ENCODE results near the gene GRK2. TPM values are rescaled to one million over a fixed set of nuclear protein-coding genes. Genes with fewer than 3 reads are reported as not detected.

GRK2 gene
- polyA plus RNA-seq, 1 donor (not counting 4 experiments of a cell fraction or from before 2014, with no cell fraction given) = 21.1 TPM

- Histone ChIP-seq H3K9me3 (ENCODE audit: control insufficient read depth, low read depth, low read length) (no peaks in the 10 kb centered on the region), H3K27me3 (ENCODE audit: control insufficient read depth, extremely low read depth, insufficient read depth, low read length) (no peaks in the 10 kb centered on the region), H2AFZ (ENCODE audit: control insufficient read depth, low read length) (peak overlapping the region; percentile 30), H3K9ac (ENCODE audit: control insufficient read depth, extremely low read depth, insufficient read depth, low read length) (peak overlapping the region; percentile 77), H3K36me3 (ENCODE audit: control insufficient read depth in 2 of 2, extremely low read depth in 1 of 2, insufficient read depth in 2 of 2, low read length in 2 of 2) (peaks cover 0 to 24% of the 10 kb centered on the region in 2 experiments), H3K27ac (ENCODE audit: control insufficient read depth, insufficient read depth, low read length) (peak overlapping the region; percentile 97), H4K20me1 (ENCODE audit: control insufficient read depth, extremely low read depth, insufficient read depth, low read length) (no peaks in the 10 kb centered on the region), H3K79me2 (ENCODE audit: control insufficient read depth, insufficient read depth, low read length) (no peaks in the 10 kb centered on the region), H3K4me2 (ENCODE audit: control insufficient read depth, extremely low read depth, insufficient read depth, low read depth, low read length) (peak overlapping the region; percentile 82), H3K4me1 (ENCODE audit: control insufficient read depth, extremely low read depth, insufficient read depth, low read length) (peaks cover 48% of the 10 kb centered on the region), H3K9me1 (ENCODE audit: control insufficient read depth, extremely low read depth, insufficient read depth, low read length) (no peaks in the 10 kb centered on the region), H3K4me3 (ENCODE audit: control insufficient read depth in 2 of 3, extremely low read depth in 1 of 3, insufficient read depth in 2 of 3, low read depth in 1 of 3, low read length in 3 of 3) (peak overlapping the region in 2 of 3 experiments; percentile 49 to 55)
- TF ChIP-seq EZH2 (IDR thresholded peaks at IDR 0.05; ENCODE audit: low read length) (no peak), CTCF (optimal IDR thresholded peaks at IDR 0.05 in 1 of 3, IDR thresholded peaks at IDR 0.05 in 1 of 3, conservative IDR thresholded peaks at IDR 0.05 in 1 of 3; ENCODE audit: extremely low read depth in 1 of 3, insufficient read depth in 2 of 3, low read length in 3 of 3) (no peak)
- dilution Hi-C loops (cut with MboI; ENCODE audit: extremely low pct_ligation_motif_present, low sequenced_read_pairs) = no loop called here
- DNase-seq (ENCODE audit: low read depth, low spot score) = no peak
- no peak for FAIRE-seq
These were observed 44.8 kb downstream of the GRK2 start for GRCh38 chr11:67311051-67311555.

- Histone ChIP-seq H3K9ac (ENCODE audit: control insufficient read depth, extremely low read depth, insufficient read depth, low read length) (peak overlapping the region; percentile 77), H2AFZ (ENCODE audit: control insufficient read depth, low read length) (no peak overlapping the region), H3K4me1 (ENCODE audit: control insufficient read depth, extremely low read depth, insufficient read depth, low read length) (peaks cover 51% of the 10 kb centered on the region), H3K9me3 (ENCODE audit: control insufficient read depth, low read depth, low read length) (no peaks in the 10 kb centered on the region), H3K27ac (ENCODE audit: control insufficient read depth, insufficient read depth, low read length) (peak overlapping the region; percentile 97), H3K4me3 (ENCODE audit: control insufficient read depth in 2 of 3, extremely low read depth in 1 of 3, insufficient read depth in 2 of 3, low read depth in 1 of 3, low read length in 3 of 3) (peak overlapping the region in 2 of 3 experiments; percentile 33 to 49), H3K79me2 (ENCODE audit: control insufficient read depth, insufficient read depth, low read length) (no peaks in the 10 kb centered on the region), H4K20me1 (ENCODE audit: control insufficient read depth, extremely low read depth, insufficient read depth, low read length) (no peaks in the 10 kb centered on the region), H3K27me3 (ENCODE audit: control insufficient read depth, extremely low read depth, insufficient read depth, low read length) (no peaks in the 10 kb centered on the region), H3K9me1 (ENCODE audit: control insufficient read depth, extremely low read depth, insufficient read depth, low read length) (no peaks in the 10 kb centered on the region), H3K4me2 (ENCODE audit: control insufficient read depth, extremely low read depth, insufficient read depth, low read depth, low read length) (peak overlapping the region; percentile 82), H3K36me3 (ENCODE audit: control insufficient read depth in 2 of 2, extremely low read depth in 1 of 2, insufficient read depth in 2 of 2, low read length in 2 of 2) (peaks cover 0 to 22% of the 10 kb centered on the region in 2 experiments)
- dilution Hi-C loops (cut with MboI; ENCODE audit: extremely low pct_ligation_motif_present, low sequenced_read_pairs) = no loop called here
- TF ChIP-seq EZH2 (IDR thresholded peaks at IDR 0.05; ENCODE audit: low read length) (no peak), CTCF (optimal IDR thresholded peaks at IDR 0.05 in 1 of 3, IDR thresholded peaks at IDR 0.05 in 1 of 3, conservative IDR thresholded peaks at IDR 0.05 in 1 of 3; ENCODE audit: extremely low read depth in 1 of 3, insufficient read depth in 2 of 3, low read length in 3 of 3) (peak in 2 of 3 experiments; percentile 11 to 34)
- DNase-seq (ENCODE audit: low read depth, low spot score) (no peak), FAIRE-seq (no peak)
These were observed 45.3 kb downstream of the GRK2 start for GRCh38 chr11:67311556-67312082.

All from keratinocyte (primary cell).